ENCODE measurements around the gene FAM240B. TPM values are rescaled to one million over a fixed set of nuclear protein-coding genes. Genes with fewer than 3 reads are reported as not detected.
A peak's percentile ranks its signal among the peaks of the same experiment; 100 is the strongest.

The FAM240B gene
- total RNA-seq, 2 donors from 2014 or later: not detected

- no peak overlapping the region for H3K4me3 ChIP-seq
- no peaks in the 10 kb centered on the region for H3K9me3 ChIP-seq
- H3K27me3 ChIP-seq: no peaks in the 10 kb centered on the region
- H3K4me1 ChIP-seq: no peaks in the 10 kb centered on the region
- no peak overlapping the region for H3K27ac ChIP-seq
- no peaks in the 10 kb centered on the region for H3K36me3 ChIP-seq
- DNase-seq (ENCODE audit: low spot score): peak; percentile 28
- no peak for TF ChIP-seq CTCF (IDR thresholded peaks at IDR 0.05)
These were observed 51.0 kb downstream of the FAM240B start for GRCh38 chr9:38668791-38669466.

- Histone ChIP-seq H3K36me3 (no peaks in the 10 kb centered on the region), H3K27me3 (no peaks in the 10 kb centered on the region), H3K27ac (no peak overlapping the region), H3K4me1 (no peaks in the 10 kb centered on the region), H3K9me3 (no peaks in the 10 kb centered on the region), H3K4me3 (no peak overlapping the region)
- peak in 1 of 2 donors; percentile 46 for TF ChIP-seq CTCF (IDR thresholded peaks at IDR 0.05)
- peak; percentile 34 for DNase-seq (ENCODE audit: low spot score)
These were observed 57.0 kb downstream of the FAM240B start for GRCh38 chr9:38662763-38663593.

GRCh38 chr9:38659538-38659937 lies 60.4 kb downstream of the FAM240B start:
- DNase-seq (ENCODE audit: low spot score): no peak
- H3K4me3 ChIP-seq: no peak overlapping the region
- no peak for TF ChIP-seq CTCF (IDR thresholded peaks at IDR 0.05)
- H3K4me1 ChIP-seq: no peaks in the 10 kb centered on the region
- no peaks in the 10 kb centered on the region for H3K9me3 ChIP-seq
- no peaks in the 10 kb centered on the region for H3K36me3 ChIP-seq
- no peaks in the 10 kb centered on the region for H3K27me3 ChIP-seq
- H3K27ac ChIP-seq: no peak overlapping the region

- Histone ChIP-seq H3K36me3 (no peaks in the 10 kb centered on the region), H3K4me1 (no peaks in the 10 kb centered on the region), H3K9me3 (no peaks in the 10 kb centered on the region), H3K4me3 (no peak overlapping the region), H3K27ac (no peak overlapping the region), H3K27me3 (no peaks in the 10 kb centered on the region)
- DNase-seq (ENCODE audit: low spot score): no peak
- TF ChIP-seq CTCF (IDR thresholded peaks at IDR 0.05): no peak
These were observed 63.0 kb downstream of the FAM240B start for GRCh38 chr9:38656896-38657295.

GRCh38 chr9:38652486-38652885 lies 67.4 kb downstream of the FAM240B start:
- no peaks in the 10 kb centered on the region for H3K36me3 ChIP-seq
- peak overlapping the region in 1 of 2 donors; percentile 15 for H3K4me3 ChIP-seq
- TF ChIP-seq CTCF (IDR thresholded peaks at IDR 0.05): no peak
- no peaks in the 10 kb centered on the region for H3K27me3 ChIP-seq
- no peak for DNase-seq (ENCODE audit: low spot score)
- H3K27ac ChIP-seq: peak overlapping the region; percentile 75 to 91
- H3K4me1 ChIP-seq: no peaks in the 10 kb centered on the region
- no peaks in the 10 kb centered on the region for H3K9me3 ChIP-seq

Measured in right atrium auricular region (tissue), 2 donors.